ENCODE results near the gene REX1BD. TPM values are rescaled to one million over a fixed set of nuclear protein-coding genes. Genes with fewer than 3 reads are reported as not detected.

Gene REX1BD
- total RNA-seq, 2 donors from 2014 or later, result 98.9 to 149 TPM

GRCh38 chr19:18571564-18572344 lies 16.8 kb upstream of the REX1BD start, which contains the start of gene UBA52:
Gene UBA52 (plus strand): TSS chr19:18571857. CDS start chr19:18573301, 1,444 bp downstream.
- Histone ChIP-seq H3K27ac (peak within 1 kb of the TSS; percentile 80 to 82), H3K27me3 (replicated peaks; ENCODE audit: insufficient read depth) (no peaks in the 10 kb centered on the region), H3K4me3 (peak within 1 kb of the TSS; percentile 75 to 79), H3K9me3 (no peaks in the 10 kb centered on the region), H3K4me1 (replicated peaks) (peaks cover 11% of the 10 kb centered on the region), H3K36me3 (peaks cover 13 to 17% of the 10 kb centered on the region in 2 donors)
- intact Hi-C loops (cut with DNase I), result loop anchor here (5.0 kb wide), 1 partner anchor 119 kb away; no protein-coding TSS in a partner anchor
- under 1% methylated on average over 70 of the region's 75 CpGs for WGBS
- peak; percentile 98 for DNase-seq (ENCODE audit: low spot score)
- TF ChIP-seq POLR2AphosphoS5 (IDR thresholded peaks at IDR 0.05) (peak; percentile 100), CTCF (IDR thresholded peaks at IDR 0.05) (peak in 2 of 4 experiments; percentile 16 to 42), POLR2A (IDR thresholded peaks at IDR 0.05) (peak; percentile 84)

- 96% methylated on average over 18 of the region's 18 CpGs for WGBS
- H3K36me3 ChIP-seq, result peaks cover 10 to 17% of the 10 kb centered on the region in 2 donors
Measured at GRCh38 chr19:18574691-18575291, 13.8 kb upstream of the REX1BD start.

GRCh38 chr19:18576383-18576782 lies 12.2 kb upstream of the REX1BD start:
- Histone ChIP-seq H3K27me3 (replicated peaks; ENCODE audit: insufficient read depth) (no peaks in the 10 kb centered on the region), H3K9me3 (no peaks in the 10 kb centered on the region), H3K36me3 (peaks cover 10 to 17% of the 10 kb centered on the region in 2 donors), H3K27ac (no peak overlapping the region), H3K4me3 (no peak overlapping the region), H3K4me1 (replicated peaks) (peaks cover 11% of the 10 kb centered on the region)
- 97% methylated on average over 8 of the region's 8 CpGs for WGBS
- intact Hi-C loops (cut with DNase I), result no loop called here
- DNase-seq (ENCODE audit: low spot score), result no peak
- TF ChIP-seq POLR2A (IDR thresholded peaks at IDR 0.05), result no peak
- no peak for TF ChIP-seq CTCF (IDR thresholded peaks at IDR 0.05)
- no peak for TF ChIP-seq POLR2AphosphoS5 (IDR thresholded peaks at IDR 0.05)

More at GRCh38 chr19:18574691-18575291, 13.8 kb upstream of the REX1BD start:
- no peak overlapping the region for H3K4me3 ChIP-seq
- H3K27ac ChIP-seq, result no peak overlapping the region
- intact Hi-C loops (cut with DNase I), result loop anchor here (5.0 kb wide), 1 partner anchor 122 kb away; no protein-coding TSS in a partner anchor
- DNase-seq (ENCODE audit: low spot score), result no peak
- TF ChIP-seq POLR2AphosphoS5 (IDR thresholded peaks at IDR 0.05) (no peak), POLR2A (IDR thresholded peaks at IDR 0.05) (no peak), CTCF (IDR thresholded peaks at IDR 0.05) (no peak)
- peaks cover 11% of the 10 kb centered on the region for H3K4me1 ChIP-seq (replicated peaks)
- no peaks in the 10 kb centered on the region for H3K9me3 ChIP-seq
- no peaks in the 10 kb centered on the region for H3K27me3 ChIP-seq (replicated peaks; ENCODE audit: insufficient read depth)

- WGBS, result 85% methylated on average over 21 of the region's 21 CpGs
- intact Hi-C loops (cut with DNase I), result no loop called here
- Histone ChIP-seq H3K27ac (no peak overlapping the region), H3K4me3 (no peak overlapping the region), H3K36me3 (peaks cover 10 to 17% of the 10 kb centered on the region in 2 donors), H3K9me3 (no peaks in the 10 kb centered on the region), H3K4me1 (replicated peaks) (peaks cover 9% of the 10 kb centered on the region), H3K27me3 (replicated peaks; ENCODE audit: insufficient read depth) (no peaks in the 10 kb centered on the region)
- DNase-seq (ENCODE audit: low spot score), result no peak
- no peak for TF ChIP-seq POLR2A (IDR thresholded peaks at IDR 0.05)
Measured at GRCh38 chr19:18577365-18577914, 11.2 kb upstream of the REX1BD start.

- intact Hi-C loops (cut with DNase I), result no loop called here
- no peak overlapping the region for H3K27ac ChIP-seq
- DNase-seq (ENCODE audit: low spot score), result no peak
- no peak for TF ChIP-seq POLR2A (IDR thresholded peaks at IDR 0.05)
- no peak for TF ChIP-seq CTCF (IDR thresholded peaks at IDR 0.05)
- no peak for TF ChIP-seq POLR2AphosphoS5 (IDR thresholded peaks at IDR 0.05)
- no peaks in the 10 kb centered on the region for H3K27me3 ChIP-seq (replicated peaks; ENCODE audit: insufficient read depth)
- peaks cover 0 to 5% of the 10 kb centered on the region in 2 donors for H3K36me3 ChIP-seq
- no peak overlapping the region for H3K4me3 ChIP-seq
- H3K4me1 ChIP-seq (replicated peaks), result no peaks in the 10 kb centered on the region
- no peaks in the 10 kb centered on the region for H3K9me3 ChIP-seq
- 65% methylated on average over 7 of the region's 7 CpGs for whole genome bisulfite sequencing
Measured at GRCh38 chr19:18580311-18580710, 8.3 kb upstream of the REX1BD start.

Data from prostate gland (tissue), 2 donors.